H1 (cell line): ENCODE measurements around the gene PTHLH. TPM values are rescaled to one million over a fixed set of nuclear protein-coding genes. Genes with fewer than 3 reads are reported as not detected.

Experiments used
- CTCF ChIA-PET: fragments of 300-600 bp; sonication (Branson Sonifier 250); formaldehyde crosslinking; loops from one replicate; lab custom pipeline; 2021; ENCODE audit not compliant: partially characterized antibody; lab: Charles Lee
- POLR2A ChIA-PET: fragments of 300-600 bp; sonication (Branson Sonifier 250); formaldehyde crosslinking; loops from one replicate; lab custom pipeline; 2021; ENCODE audit warnings: inconsistent platforms; ENCODE audit not compliant: partially characterized antibody; lab: Charles Lee
- DNase-seq, 2 experiments: peaks; one replicate each; pipeline versions ENCODE4 v3.0.0 to v3.0.0-alpha.2; 2010 to 2022; ENCODE audit warnings: low spot score in 2 of 2, low read depth in 1 of 2, mixed read lengths in 1 of 2
- FAIRE-seq: peaks from 2 replicates; lab custom pipeline; 2011; peaks lifted over from hg19 to GRCh38; lab: Jason Lieb, UNC
- H2AFZ ChIP-seq: 2 replicates; pipeline ENCODE4 v1.8.1; 2012; ENCODE audit warnings: low read length, inconsistent platforms
- H2AK5ac ChIP-seq: 2 replicates; pipeline ENCODE4 v1.6.1; 2013; ENCODE audit warnings: low read depth, low read length
- H2BK120ac ChIP-seq: replicated peaks from 2 replicates; pipeline ENCODE3; 2013; ENCODE audit warnings: low read depth, low read length, inconsistent platforms
- H2BK12ac ChIP-seq: 2 replicates; pipeline ENCODE4 v1.6.1; 2013; ENCODE audit warnings: low read depth, low read length
- H2BK15ac ChIP-seq: 2 replicates; pipeline ENCODE4 v1.6.1; 2013; ENCODE audit warnings: low read length
- H2BK20ac ChIP-seq: 2 replicates; pipeline ENCODE4 v1.6.1; 2013; ENCODE audit warnings: low read length
- H2BK5ac ChIP-seq: 2 replicates; pipeline ENCODE4 v1.6.1; 2013; ENCODE audit warnings: low read depth, low read length
- H3K14ac ChIP-seq: 2 replicates; pipeline ENCODE4 v1.6.1; 2013; ENCODE audit warnings: inconsistent platforms; ENCODE audit not compliant: insufficient read length
- H3K18ac ChIP-seq: 2 replicates; pipeline ENCODE4 v1.6.1; 2013; ENCODE audit warnings: low read length; ENCODE audit errors: extremely low read depth
- H3K23ac ChIP-seq: 2 replicates; pipeline ENCODE4 v1.6.1; 2013; ENCODE audit warnings: inconsistent platforms; ENCODE audit not compliant: insufficient read length
- H3K23me2 ChIP-seq: 2 replicates; pipeline ENCODE4 v1.6.1; 2013; ENCODE audit warnings: low read depth, low read length
- H3K27ac ChIP-seq: 2 replicates; pipeline ENCODE4 v1.6.1; 2011; ENCODE audit warnings: low read depth, low read length, inconsistent platforms
- H3K27me3 ChIP-seq, 4 experiments: replicated peaks in 1 of 4; 1 replicate in 1 of 4; 2 replicates in 3 of 4; pipeline versions ENCODE4 v1.6.1 to v1.8.1; 2011 to 2013; ENCODE audit warnings: low read length in 3 of 4, mild to moderate bottlenecking in 3 of 4, inconsistent platforms in 2 of 4, mixed read lengths in 2 of 4, moderate library complexity in 1 of 4; ENCODE audit not compliant: control insufficient read depth in 3 of 4, insufficient read depth in 3 of 4; ENCODE audit errors: extremely low read depth in 1 of 4
- H3K36me3 ChIP-seq, 4 experiments: 2 replicates each; pipeline versions ENCODE4 v1.6.1 to v1.8.1; 2011 to 2013; ENCODE audit warnings: mild to moderate bottlenecking in 4 of 4, low read length in 3 of 4, moderate library complexity in 2 of 4, control low read depth in 1 of 4, inconsistent platforms in 1 of 4; ENCODE audit not compliant: insufficient read depth in 4 of 4, control insufficient read depth in 2 of 4
- H3K4ac ChIP-seq: replicated peaks from 2 replicates; pipeline ENCODE3; 2013; ENCODE audit warnings: low read length, low read depth, mixed read lengths, inconsistent platforms; ENCODE audit not compliant: insufficient read length
- H3K4me1 ChIP-seq, 4 experiments: replicated peaks in 1 of 4; 1 replicate in 1 of 4; 2 replicates in 3 of 4; pipeline versions ENCODE4 v1.6.1 to v1.8.1; 2011 to 2013; ENCODE audit warnings: low read length in 3 of 4, inconsistent platforms in 2 of 4, mixed read lengths in 1 of 4; ENCODE audit not compliant: insufficient read depth in 4 of 4, control insufficient read depth in 3 of 4
- H3K4me2 ChIP-seq, 2 experiments: 2 replicates each; pipeline versions ENCODE4 v1.6.1 to v1.8.1; 2011 to 2013; ENCODE audit warnings: low read depth in 2 of 2, low read length in 2 of 2, control low read depth in 1 of 2, inconsistent platforms in 1 of 2, mild to moderate bottlenecking in 1 of 2; ENCODE audit not compliant: insufficient read depth in 1 of 2
- H3K4me3 ChIP-seq, 4 experiments: fragments of 200-600, 300-600 bp in 1 of 4; sonication (generic), shearing (Covaris generic), sonication (Bioruptor Twin) in 1 of 4; 2 replicates each; pipeline versions ENCODE4 v1.5.1 to v1.8.1; 2011 to 2016; ENCODE audit warnings: low read length in 4 of 4, low read depth in 3 of 4, control low read depth in 2 of 4, inconsistent platforms in 2 of 4, mild to moderate bottlenecking in 2 of 4, mixed read lengths in 1 of 4, moderate library complexity in 1 of 4; ENCODE audit not compliant: insufficient read depth in 2 of 4; ENCODE audit errors: extremely low read depth in 1 of 4
- H3K56ac ChIP-seq: replicated peaks from 2 replicates; pipeline ENCODE3; 2013; ENCODE audit warnings: low read depth, mild to moderate bottlenecking, mixed read lengths, low read length, inconsistent platforms; ENCODE audit not compliant: insufficient read length
- H3K79me1 ChIP-seq: 2 replicates; pipeline ENCODE4 v1.6.1; 2013; ENCODE audit warnings: low read depth, low read length, control low read depth
- H3K79me2 ChIP-seq, 2 experiments: 2 replicates each; pipeline versions ENCODE4 v1.6.1 to v1.8.1; 2012 to 2013; ENCODE audit warnings: low read length in 2 of 2, mild to moderate bottlenecking in 2 of 2, inconsistent platforms in 1 of 2; ENCODE audit not compliant: insufficient read depth in 2 of 2, control insufficient read depth in 1 of 2
- H3K9ac ChIP-seq, 4 experiments: replicated peaks in 1 of 4; 1 replicate in 1 of 4; 2 replicates in 3 of 4; pipeline versions ENCODE4 v1.6.1 to v1.8.1; 2011 to 2013; ENCODE audit warnings: low read depth in 3 of 4, low read length in 3 of 4, control low read depth in 2 of 4, mild to moderate bottlenecking in 2 of 4, moderate library complexity in 2 of 4, inconsistent platforms in 1 of 4; ENCODE audit errors: extremely low read depth in 1 of 4
- H3K9me3 ChIP-seq, 2 experiments: 2 replicates each; pipeline versions ENCODE4 v1.6.1 to v1.8.1; 2012 to 2013; ENCODE audit warnings: mild to moderate bottlenecking in 2 of 2, moderate library complexity in 2 of 2, control low read depth in 1 of 2, inconsistent platforms in 1 of 2, low read depth in 1 of 2, low read length in 1 of 2, mixed read lengths in 1 of 2; ENCODE audit not compliant: insufficient read depth in 2 of 2
- H4K20me1 ChIP-seq, 2 experiments: replicated peaks in 1 of 2; 2 replicates each; pipeline versions ENCODE3 to v1.8.1; 2011 to 2013; ENCODE audit warnings: inconsistent platforms in 2 of 2, low read length in 2 of 2, mild to moderate bottlenecking in 1 of 2; ENCODE audit not compliant: insufficient read depth in 2 of 2, control insufficient read depth in 1 of 2
- H4K5ac ChIP-seq: 2 replicates; pipeline ENCODE4 v1.6.1; 2013; ENCODE audit warnings: low read length, low read depth, mixed read lengths, inconsistent platforms; ENCODE audit not compliant: insufficient read length
- H4K8ac ChIP-seq: 2 replicates; pipeline ENCODE4 v1.8.0; 2013; ENCODE audit warnings: mild to moderate bottlenecking, moderate library complexity, low read length, inconsistent platforms; ENCODE audit not compliant: insufficient read depth; ENCODE audit errors: extremely low read depth
- H4K91ac ChIP-seq: replicated peaks from 2 replicates; pipeline ENCODE3; 2013; ENCODE audit warnings: low read length, mixed read lengths, inconsistent platforms; ENCODE audit not compliant: insufficient read length
- ATF3 ChIP-seq: IDR thresholded peaks from 2 replicates; pipeline ENCODE4 v1.6.1; 2011; ENCODE audit warnings: low read depth, mild to moderate bottlenecking, low read length; ENCODE audit not compliant: insufficient read depth
- BACH1 ChIP-seq: IDR thresholded peaks from 2 replicates; pipeline ENCODE4 v1.6.1; 2012; ENCODE audit warnings: low read length, improper control_type of control experiment
- CBX8 ChIP-seq: fragments of 300-800, 300-1000 bp; sonication (generic); IDR thresholded peaks from 2 replicates; pipeline ENCODE4 v1.7.1; 2016; ENCODE audit warnings: low read depth, low read length, borderline replicate concordance
- CREB1 ChIP-seq: IDR thresholded peaks from 2 replicates; pipeline ENCODE4 v1.6.1; 2012; ENCODE audit warnings: inconsistent platforms
- CTBP2 ChIP-seq: IDR thresholded peaks from 2 replicates; pipeline ENCODE4 v1.7.0; 2011; ENCODE audit warnings: borderline replicate concordance, mild to moderate bottlenecking, moderate library complexity, mixed read lengths, low read length; ENCODE audit not compliant: insufficient read depth, insufficient read length
- EGR1 ChIP-seq: IDR thresholded peaks from 2 replicates; pipeline ENCODE4 v1.6.1; 2011; ENCODE audit warnings: low read depth, low read length, borderline replicate concordance
- GTF2F1 ChIP-seq: IDR thresholded peaks from 2 replicates; pipeline ENCODE4 v1.6.1; 2012; ENCODE audit warnings: low read depth, low read length, improper control_type of control experiment, borderline replicate concordance
- HDAC6 ChIP-seq: IDR thresholded peaks from one replicate; pipeline ENCODE4 v1.7.1; 2012; ENCODE audit warnings: low read depth, mild to moderate bottlenecking, inconsistent platforms, low read length, moderate library complexity
- KDM1A ChIP-seq: fragments of 200-600, 300-600 bp; sonication (generic); IDR thresholded peaks from 2 replicates; pipeline ENCODE4 v1.7.1; 2016; ENCODE audit warnings: mild to moderate bottlenecking, low read length, borderline replicate concordance
- KDM4A ChIP-seq: IDR thresholded peaks from one replicate; pipeline ENCODE4 v1.7.1; 2012; ENCODE audit warnings: low read depth, mild to moderate bottlenecking, moderate library complexity, low read length, inconsistent platforms; ENCODE audit not compliant: severe bottlenecking
- RBBP5 ChIP-seq: IDR thresholded peaks from 2 replicates; pipeline ENCODE4 v1.7.1; 2012; ENCODE audit warnings: low read depth, mild to moderate bottlenecking, inconsistent platforms, low read length, moderate library complexity, borderline replicate concordance
- SIX5 ChIP-seq: IDR thresholded peaks from 2 replicates; pipeline ENCODE4 v1.6.1; 2011; ENCODE audit warnings: mild to moderate bottlenecking, low read depth, low read length
- SP1 ChIP-seq: IDR thresholded peaks from 2 replicates; pipeline ENCODE4 v1.6.1; 2011; ENCODE audit warnings: low read depth, low read length
- TEAD4 ChIP-seq: IDR thresholded peaks from 2 replicates; pipeline ENCODE4 v1.6.1; 2012; ENCODE audit warnings: low read depth, low read length, inconsistent platforms, mixed read lengths
- WGBS, 2 experiments: shearing (Covaris generic) in 1 of 2; methylation state at CpG; one replicate each; pipeline versions ENCODE4 v1.1.6 to v1.1.7; 2013 to 2015; ENCODE audit warnings: low lambda C conversion rate in 2 of 2, mixed read lengths in 2 of 2, inconsistent platforms in 1 of 2, low coverage in 1 of 2, missing lambda C conversion rate in 1 of 2; ENCODE audit not compliant: insufficient replicate concordance in 2 of 2, insufficient coverage in 1 of 2, insufficient read length in 1 of 2; ENCODE audit errors: extremely low coverage in 1 of 2, missing lambda C conversion rate in 1 of 2; 5-methylcytosine and 5-hydroxymethylcytosine counted together
- polyA plus RNA-seq, 7 experiments: library from polyadenylated mRNA; depleted of rRNA in 3 of 7; stranded (reverse) in 5 of 7; unstranded in 2 of 7; fragments of >200 nt in 5 of 7; fragments of 200-250 nt in 2 of 7; gene quantifications; 1 replicate in 5 of 7; 2 replicates in 1 of 7; 4 replicates in 1 of 7; pipeline versions ENCODE4 v1.2.1 to v1.2.3, GENCODE V29; 2011 to 2013; ENCODE audit warnings: missing spikeins in 2 of 7, mixed read lengths in 2 of 7
- total RNA-seq: library from RNA; stranded (reverse); fragmentation: NEBNext Ultra II Directional; extraction: Animal tissue kit (Norgen Biotek cat#: 25700); gene quantifications from 2 replicates; pipeline ENCODE4 v1.2.1, GENCODE V29; 2021

The PTHLH gene
- total and polyA plus RNA-seq, 2 of the 8 experiments (the other 6 are each of a cell fraction or from before 2014, with no cell fraction given): 0.32 TPM; not detected in 1

- Histone ChIP-seq H3K14ac (no peak overlapping the region), H3K18ac (no peak overlapping the region), H3K27ac (no peak overlapping the region), H2AFZ (0 out of 2 replicates have a peak overlapping the region, but pooled peaks have one; percentile 41), H3K4me1 (no peaks in the 10 kb centered on the region), H3K4me2 (no peak overlapping the region), H3K56ac (no peak overlapping the region), H2BK120ac (no peak overlapping the region), H4K20me1 (no peaks in the 10 kb centered on the region), H3K79me1 (no peaks in the 10 kb centered on the region), H3K27me3 (peaks cover 0 to 1% (median 0%) of the 10 kb centered on the region in 4 experiments; a peak in 1 of 7 replicates), H3K4ac (no peak overlapping the region), H3K36me3 (no peaks in the 10 kb centered on the region), H3K23me2 (no peaks in the 10 kb centered on the region), H3K79me2 (no peaks in the 10 kb centered on the region), H3K23ac (no peak overlapping the region), H4K8ac (no peak overlapping the region), H2BK15ac (no peak overlapping the region), H3K9me3 (no peaks in the 10 kb centered on the region), H2BK5ac (no peak overlapping the region), H4K91ac (no peak overlapping the region), H2BK12ac (no peak overlapping the region), H2BK20ac (no peak overlapping the region), H4K5ac (no peak overlapping the region), H3K9ac (no peak overlapping the region), H3K4me3 (no peak overlapping the region), H2AK5ac (no peak overlapping the region)
- DNase-seq (no peak), FAIRE-seq (no peak)
- CTCF ChIA-PET: no interaction called here
- POLR2A ChIA-PET: no interaction called here
- 82% methylated on average over 7 of the region's 7 CpGs; no CpG with 5 or more reads in 1 of the 2 experiments for WGBS, 2 experiments
- no peak for TF ChIP-seq SIX5
- no peak for TF ChIP-seq KDM4A
- TF ChIP-seq HDAC6: no peak
- no peak for TF ChIP-seq TEAD4
- TF ChIP-seq RBBP5: no peak
- TF ChIP-seq CBX8: no peak
- TF ChIP-seq KDM1A: no peak
- TF ChIP-seq EGR1: no peak
- no peak for TF ChIP-seq SP1
- no peak for TF ChIP-seq GTF2F1
- TF ChIP-seq BACH1: no peak
- TF ChIP-seq ATF3: no peak
- no peak for TF ChIP-seq CTBP2
- no peak for TF ChIP-seq CREB1
These were observed 52.8 kb downstream of the PTHLH start for GRCh38 chr12:27919671-27920235.
